H1 (cell line): Measurements from ENCODE around the gene UBTD1. TPM values are rescaled to one million over a fixed set of nuclear protein-coding genes. Genes with fewer than 3 reads are reported as not detected.
A peak's percentile ranks its signal among the peaks of the same experiment; 100 is the strongest.

ENCODE experiments used
- ASH2L ChIP-seq: fragments of 200-600, 300-600 bp; sonication (generic); IDR thresholded peaks from one replicate; pipeline ENCODE4 v1.7.1; 2017; ENCODE audit warnings: low read length
- CBX5 ChIP-seq: fragments of 300-800, 300-1000 bp; sonication (generic); IDR thresholded peaks from 2 replicates; pipeline ENCODE4 v1.7.1; 2016; ENCODE audit warnings: antibody characterized with exemption, low read length, low read depth
- CBX8 ChIP-seq: fragments of 300-800, 300-1000 bp; sonication (generic); IDR thresholded peaks from 2 replicates; pipeline ENCODE4 v1.7.1; 2016; ENCODE audit warnings: low read depth, low read length, borderline replicate concordance
- CREB1 ChIP-seq: IDR thresholded peaks from 2 replicates; pipeline ENCODE4 v1.6.1; 2012; ENCODE audit warnings: inconsistent platforms
- GTF2F1 ChIP-seq: IDR thresholded peaks from 2 replicates; pipeline ENCODE4 v1.6.1; 2012; ENCODE audit warnings: low read depth, low read length, improper control_type of control experiment, borderline replicate concordance
- KDM5A ChIP-seq: fragments of 200-600 bp; IDR thresholded peaks from 2 replicates; pipeline ENCODE4 v1.7.1; 2012; ENCODE audit warnings: mild to moderate bottlenecking, low read length, inconsistent platforms, mixed read lengths
- RAD21 ChIP-seq, 2 experiments: IDR thresholded peaks in 1 of 2; conservative IDR thresholded peaks in 1 of 2; 2 replicates each; pipeline ENCODE4 v1.6.1; 2011; ENCODE audit warnings: low read depth in 2 of 2, low read length in 2 of 2, improper control_type of control experiment in 1 of 2, inconsistent platforms in 1 of 2, mild to moderate bottlenecking in 1 of 2, moderate library complexity in 1 of 2
- RFX5 ChIP-seq: IDR thresholded peaks from 2 replicates; pipeline ENCODE4 v1.6.1; 2011; ENCODE audit warnings: low read depth, low read length, improper control_type of control experiment, borderline replicate concordance
- RNF2 ChIP-seq: fragments of 200-900, 300-1000 bp; sonication (generic); IDR thresholded peaks from 2 replicates; pipeline ENCODE4 v1.7.1; 2016; ENCODE audit warnings: borderline replicate concordance, low read depth, mild to moderate bottlenecking, antibody characterized with exemption, low read length; ENCODE audit not compliant: poor library complexity, severe bottlenecking; ENCODE audit errors: missing control alignments
- SP1 ChIP-seq: IDR thresholded peaks from 2 replicates; pipeline ENCODE4 v1.6.1; 2011; ENCODE audit warnings: low read depth, low read length
- SP4 ChIP-seq: IDR thresholded peaks from 2 replicates; pipeline ENCODE4 v1.6.1; 2012; ENCODE audit warnings: low read length, inconsistent platforms
- TCF12 ChIP-seq: IDR thresholded peaks from 2 replicates; pipeline ENCODE4 v1.6.1; 2011; ENCODE audit warnings: low read depth, mild to moderate bottlenecking, low read length
- YY1 ChIP-seq: IDR thresholded peaks from 2 replicates; pipeline ENCODE4 v1.6.1; 2011; ENCODE audit warnings: low read depth, mild to moderate bottlenecking, low read length
- ZNF274 ChIP-seq: IDR thresholded peaks from 2 replicates; pipeline ENCODE4 v1.7.0; 2012; ENCODE audit warnings: low read length, borderline replicate concordance; ENCODE audit errors: extremely low read depth
- polyA plus RNA-seq, 7 experiments: library from polyadenylated mRNA; depleted of rRNA in 3 of 7; stranded (reverse) in 5 of 7; unstranded in 2 of 7; fragments of >200 nt in 5 of 7; fragments of 200-250 nt in 2 of 7; gene quantifications; 1 replicate in 5 of 7; 2 replicates in 1 of 7; 4 replicates in 1 of 7; pipeline versions ENCODE4 v1.2.1 to v1.2.3, GENCODE V29; 2011 to 2013; ENCODE audit warnings: missing spikeins in 2 of 7, mixed read lengths in 2 of 7
- total RNA-seq: library from RNA; stranded (reverse); fragmentation: NEBNext Ultra II Directional; extraction: Animal tissue kit (Norgen Biotek cat#: 25700); gene quantifications from 2 replicates; pipeline ENCODE4 v1.2.1, GENCODE V29; 2021
- TF ChIP-seq, protein P1 (sequence below): IDR thresholded peaks from 2 replicates; pipeline ENCODE4 v1.6.1; 2011; ENCODE audit warnings: low read length, improper control_type of control experiment
- TF ChIP-seq, protein P2 (sequence below), 3 experiments: IDR thresholded peaks; 1 replicate in 2 of 3; 2 replicates in 1 of 3; pipeline versions ENCODE4 v1.5.1 to v1.6.1; 2011; ENCODE audit warnings: low read length in 3 of 3, mild to moderate bottlenecking in 3 of 3, inconsistent platforms in 2 of 3, low read depth in 1 of 3, moderate library complexity in 1 of 3; ENCODE audit not compliant: insufficient read depth in 1 of 3; ENCODE audit errors: control extremely low read depth in 1 of 3

Gene UBTD1
- total and polyA plus RNA-seq, 2 of the 8 experiments (the other 6 are each of a cell fraction or from before 2014, with no cell fraction given): 22.3 to 36.2 TPM

DNA sequence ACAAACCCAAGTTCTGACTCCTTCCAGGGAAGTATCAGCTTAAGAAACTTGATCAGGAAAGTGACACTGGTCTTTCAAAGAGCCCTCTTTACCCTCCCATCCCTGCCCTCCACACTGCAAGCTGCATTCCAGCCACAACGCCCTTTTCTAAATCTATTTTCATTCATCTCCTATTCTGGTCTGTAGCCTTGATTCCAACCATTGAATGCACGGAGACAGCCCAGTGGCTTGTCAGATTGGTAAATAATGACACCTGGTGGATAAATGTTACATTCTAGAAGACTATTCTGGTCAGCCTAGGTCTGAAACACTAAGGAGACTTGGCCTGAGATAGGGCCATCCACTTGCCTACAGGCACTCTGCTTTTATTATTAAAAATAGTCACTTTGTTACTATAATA, 113.7 kb downstream of the UBTD1 start (continued):
- TF ChIP-seq RFX5: no peak
- TF ChIP-seq SP1: no peak
- 0 out of 2 replicates have a peak, but pooled peaks have one; percentile 9 for TF ChIP-seq YY1
- TF ChIP-seq GTF2F1: no peak
- TF ChIP-seq ASH2L: no peak
- no peak for TF ChIP-seq CREB1
- no peak for TF ChIP-seq CBX5
- no peak for TF ChIP-seq KDM5A
- TF ChIP-seq ZNF274: no peak
- no peak for TF ChIP-seq TCF12
- no peak for TF ChIP-seq SP4
- TF ChIP-seq RAD21 (IDR thresholded peaks at IDR 0.05 in 1 of 2, conservative IDR thresholded peaks at IDR 0.05 in 1 of 2; ENCODE audit: low read depth in 2 of 2, low read length in 2 of 2): peak; percentile 83 to 87
- TF ChIP-seq RNF2: no peak
- TF ChIP-seq, protein P1, sequence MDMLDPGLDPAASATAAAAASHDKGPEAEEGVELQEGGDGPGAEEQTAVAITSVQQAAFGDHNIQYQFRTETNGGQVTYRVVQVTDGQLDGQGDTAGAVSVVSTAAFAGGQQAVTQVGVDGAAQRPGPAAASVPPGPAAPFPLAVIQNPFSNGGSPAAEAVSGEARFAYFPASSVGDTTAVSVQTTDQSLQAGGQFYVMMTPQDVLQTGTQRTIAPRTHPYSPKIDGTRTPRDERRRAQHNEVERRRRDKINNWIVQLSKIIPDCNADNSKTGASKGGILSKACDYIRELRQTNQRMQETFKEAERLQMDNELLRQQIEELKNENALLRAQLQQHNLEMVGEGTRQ: no peak
- TF ChIP-seq CBX8: no peak
- TF ChIP-seq, protein P2, sequence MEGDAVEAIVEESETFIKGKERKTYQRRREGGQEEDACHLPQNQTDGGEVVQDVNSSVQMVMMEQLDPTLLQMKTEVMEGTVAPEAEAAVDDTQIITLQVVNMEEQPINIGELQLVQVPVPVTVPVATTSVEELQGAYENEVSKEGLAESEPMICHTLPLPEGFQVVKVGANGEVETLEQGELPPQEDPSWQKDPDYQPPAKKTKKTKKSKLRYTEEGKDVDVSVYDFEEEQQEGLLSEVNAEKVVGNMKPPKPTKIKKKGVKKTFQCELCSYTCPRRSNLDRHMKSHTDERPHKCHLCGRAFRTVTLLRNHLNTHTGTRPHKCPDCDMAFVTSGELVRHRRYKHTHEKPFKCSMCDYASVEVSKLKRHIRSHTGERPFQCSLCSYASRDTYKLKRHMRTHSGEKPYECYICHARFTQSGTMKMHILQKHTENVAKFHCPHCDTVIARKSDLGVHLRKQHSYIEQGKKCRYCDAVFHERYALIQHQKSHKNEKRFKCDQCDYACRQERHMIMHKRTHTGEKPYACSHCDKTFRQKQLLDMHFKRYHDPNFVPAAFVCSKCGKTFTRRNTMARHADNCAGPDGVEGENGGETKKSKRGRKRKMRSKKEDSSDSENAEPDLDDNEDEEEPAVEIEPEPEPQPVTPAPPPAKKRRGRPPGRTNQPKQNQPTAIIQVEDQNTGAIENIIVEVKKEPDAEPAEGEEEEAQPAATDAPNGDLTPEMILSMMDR (IDR thresholded peaks at IDR 0.05; ENCODE audit: control extremely low read depth in 1 of 3, insufficient read depth in 1 of 3, low read depth in 1 of 3, low read length in 3 of 3): peak in 2 of 3 experiments; percentile 49 to 73; a peak in 3 of 4 replicates
